Neural crest cell (in vitro differentiated cells): ENCODE measurements around the gene TEDC2. TPM values are rescaled to one million over a fixed set of nuclear protein-coding genes. Genes with fewer than 3 reads are reported as not detected.

Source experiments
- DNase-seq: peaks from one replicate; pipeline ENCODE4 v3.0.0; 2021; ENCODE audit warnings: low read depth, mixed read lengths, low spot score
- H3K27ac Mint-ChIP-seq: one replicate; pipeline ENCODE4 v1.8.0; 2021; ENCODE audit warnings: mild to moderate bottlenecking, mixed read lengths; ENCODE audit not compliant: unreplicated experiment
- H3K27me3 Mint-ChIP-seq: 2 replicates; pipeline ENCODE4 v1.8.0; 2021; ENCODE audit warnings: low read depth, mild to moderate bottlenecking, mixed read lengths
- H3K36me3 Mint-ChIP-seq: 2 replicates; pipeline ENCODE4 v1.8.0; 2021; ENCODE audit warnings: low read depth, mild to moderate bottlenecking, mixed read lengths
- H3K4me1 Mint-ChIP-seq: 2 replicates; pipeline ENCODE4 v1.8.0; 2021; ENCODE audit warnings: mixed read lengths
- H3K4me3 Mint-ChIP-seq: one replicate; pipeline ENCODE4 v1.8.0; 2021; ENCODE audit warnings: mild to moderate bottlenecking, mixed read lengths
- H3K9me3 Mint-ChIP-seq: 2 replicates; pipeline ENCODE4 v1.8.0; 2021; ENCODE audit warnings: mixed read lengths
- CTCF ChIP-seq: fragments of 200-600 bp; sonication (generic); conservative IDR thresholded peaks from 2 replicates; pipeline ENCODE4 v1.5.0; 2021; ENCODE audit warnings: antibody characterized with exemption, mild to moderate bottlenecking
- total RNA-seq: library from RNA; stranded (reverse); gene quantifications from 2 replicates; pipeline ENCODE4 v1.2.1, GENCODE V29; 2021

Gene TEDC2
- total RNA-seq, 1 donor from 2014 or later: 66.5 TPM

- TF ChIP-seq CTCF: no peak
- Mint-ChIP-seq H3K36me3 (no peaks in the 10 kb centered on the region), H3K27ac (no peak overlapping the region), H3K4me1 (peaks cover 7% of the 10 kb centered on the region), H3K27me3 (no peaks in the 10 kb centered on the region), H3K4me3 (no peak overlapping the region), H3K9me3 (no peaks in the 10 kb centered on the region)
- no peak for DNase-seq
Observed at GRCh38 chr16:2505695-2506094, 45.8 kb downstream of the TEDC2 start.

GRCh38 chr16:2507052-2507659 lies 47.2 kb downstream of the TEDC2 start:
- DNase-seq: no peak
- Mint-ChIP-seq H3K4me1 (peaks cover 6% of the 10 kb centered on the region), H3K4me3 (no peak overlapping the region), H3K27ac (no peak overlapping the region), H3K36me3 (no peaks in the 10 kb centered on the region), H3K27me3 (no peaks in the 10 kb centered on the region), H3K9me3 (no peaks in the 10 kb centered on the region)
- no peak for TF ChIP-seq CTCF

- Mint-ChIP-seq H3K27me3 (no peaks in the 10 kb centered on the region), H3K4me3 (no peak overlapping the region), H3K36me3 (no peaks in the 10 kb centered on the region), H3K4me1 (peaks cover 11% of the 10 kb centered on the region), H3K27ac (no peak overlapping the region), H3K9me3 (no peaks in the 10 kb centered on the region)
- no peak for TF ChIP-seq CTCF
- no peak for DNase-seq
Observed at GRCh38 chr16:2507665-2508064, 47.8 kb downstream of the TEDC2 start.

- Mint-ChIP-seq H3K9me3 (no peaks in the 10 kb centered on the region), H3K27ac (no peak overlapping the region), H3K4me3 (no peak overlapping the region), H3K36me3 (no peaks in the 10 kb centered on the region), H3K27me3 (no peaks in the 10 kb centered on the region), H3K4me1 (peaks cover 18% of the 10 kb centered on the region)
- no peak for TF ChIP-seq CTCF
- DNase-seq: no peak
Observed at GRCh38 chr16:2508722-2509400, 49.0 kb downstream of the TEDC2 start.

- H3K27ac Mint-ChIP-seq: no peak overlapping the region
- no peak for TF ChIP-seq CTCF
- peaks cover 35% of the 10 kb centered on the region for H3K4me1 Mint-ChIP-seq
- no peak for DNase-seq
- H3K4me3 Mint-ChIP-seq: peak overlapping the region; percentile 91
- H3K27me3 Mint-ChIP-seq: no peaks in the 10 kb centered on the region
- H3K9me3 Mint-ChIP-seq: no peaks in the 10 kb centered on the region
- no peaks in the 10 kb centered on the region for H3K36me3 Mint-ChIP-seq
Observed at GRCh38 chr16:2511128-2511800, 51.4 kb downstream of the TEDC2 start.
